Esophagus squamous epithelium (tissue), 5 donors: Measurements from ENCODE around the gene ACIN1. TPM values are rescaled to one million over a fixed set of nuclear protein-coding genes. Genes with fewer than 3 reads are reported as not detected.
A peak's percentile ranks its signal among the peaks of the same experiment; 100 is the strongest.

Experiments used
- DNase-seq: peaks from one replicate; lab custom pipeline; 2025; lab: John Stamatoyannopoulos, UW
- H3K27ac ChIP-seq, 4 donors: fragments of 200-600 bp; sonication (generic); one replicate each; pipeline ENCODE4 v1.5.1; 2016 to 2019; ENCODE audit warnings: mild to moderate bottlenecking in 1 of 4
- H3K27me3 ChIP-seq, 4 donors: fragments of 200-600 bp; sonication (generic); 1 replicate in 3 of 4; 2 replicates in 1 of 4; pipeline versions ENCODE4 v1.5.1 to v1.6.0; 2017 to 2021; ENCODE audit warnings: antibody characterized with exemption in 1 of 4
- H3K36me3 ChIP-seq, 3 donors: fragments of 200-600 bp; sonication (generic); one replicate each; pipeline ENCODE4 v1.5.1; 2016 to 2019
- H3K4me1 ChIP-seq, 3 donors: fragments of 200-600 bp; sonication (generic); one replicate each; pipeline ENCODE4 v1.5.1; 2017 to 2019
- H3K4me3 ChIP-seq, 4 donors: fragments of 200-600 bp; sonication (generic); 1 replicate in 3 of 4; 2 replicates in 1 of 4; pipeline ENCODE4 v1.5.1; 2016 to 2019; ENCODE audit warnings: mild to moderate bottlenecking in 2 of 4, moderate library complexity in 1 of 4
- H3K9me3 ChIP-seq, 3 donors: fragments of 200-600 bp; sonication (generic); one replicate each; pipeline ENCODE4 v1.5.1; 2016 to 2019
- POLR2A ChIP-seq, 4 donors: fragments of 450-650 bp; IDR thresholded peaks; one replicate each; pipeline ENCODE4 v1.6.1; 2017; ENCODE audit warnings: antibody characterized with exemption in 4 of 4, mild to moderate bottlenecking in 4 of 4, moderate library complexity in 3 of 4
- WGBS, 2 donors: methylation state at CpG; one replicate each; pipeline ENCODE4 v1.1.5; 2018; 5-methylcytosine and 5-hydroxymethylcytosine counted together
- intact Hi-C: fragments of 100-400 bp; cut with DNase I; formaldehyde crosslinking; loops from one replicate; pipeline ENCODE4 v1.15.0; 2022
- total RNA-seq, 4 donors: library from RNA; depleted of rRNA; stranded (reverse); fragments of >200 nt; gene quantifications; one replicate each; pipeline ENCODE4 v1.1.0, GENCODE V29; 2016
- TF ChIP-seq, protein P1 (sequence below), 6 experiments: fragments of 450-650 bp in 4 of 6; fragments of 200-600 bp in 2 of 6; sonication (generic) in 2 of 6; IDR thresholded peaks; one replicate each; pipeline ENCODE4 v1.5.1; 2016 to 2019; ENCODE audit warnings: antibody characterized with exemption in 6 of 6, mild to moderate bottlenecking in 4 of 6, moderate library complexity in 4 of 6
- donor health status: DM: yes; HTN: yes; CAD: no.

Gene ACIN1
- total RNA-seq, 4 donors from 2014 or later: 51.4 to 107 (median 83.0) TPM

DNA sequence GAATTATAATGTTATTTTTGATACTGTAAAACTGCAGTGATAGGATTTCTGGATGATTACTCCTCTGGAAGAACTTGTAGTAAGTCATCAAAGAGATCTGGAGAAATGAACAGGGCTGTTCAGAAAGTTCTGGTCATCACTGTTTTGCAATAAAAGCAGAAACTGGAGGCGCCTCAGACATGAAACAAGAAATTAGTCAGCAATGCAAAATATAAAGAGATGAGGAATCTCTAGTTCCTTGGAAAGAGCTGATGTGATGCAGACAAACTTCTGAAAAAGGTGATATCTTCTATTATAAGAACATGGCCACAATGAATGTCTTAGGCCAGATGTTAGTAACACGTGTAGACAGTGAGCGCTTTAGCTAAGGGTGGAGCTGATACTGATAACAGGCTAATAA is 9.5 kb downstream of the ACIN1 start:
- intact Hi-C loops: no loop called here
- Histone ChIP-seq H3K4me3 (no peak overlapping the region), H3K27ac (no peak overlapping the region), H3K27me3 (no peaks in the 10 kb centered on the region), H3K36me3 (peaks cover 23 to 100% (median 73%) of the 10 kb centered on the region in 3 donors), H3K9me3 (no peaks in the 10 kb centered on the region), H3K4me1 (peaks cover 0 to 8% (median 0%) of the 10 kb centered on the region in 3 donors)
- 70 to 71% methylated on average over 3 of the region's 3 CpGs for WGBS, 2 donors
- TF ChIP-seq, protein P1, sequence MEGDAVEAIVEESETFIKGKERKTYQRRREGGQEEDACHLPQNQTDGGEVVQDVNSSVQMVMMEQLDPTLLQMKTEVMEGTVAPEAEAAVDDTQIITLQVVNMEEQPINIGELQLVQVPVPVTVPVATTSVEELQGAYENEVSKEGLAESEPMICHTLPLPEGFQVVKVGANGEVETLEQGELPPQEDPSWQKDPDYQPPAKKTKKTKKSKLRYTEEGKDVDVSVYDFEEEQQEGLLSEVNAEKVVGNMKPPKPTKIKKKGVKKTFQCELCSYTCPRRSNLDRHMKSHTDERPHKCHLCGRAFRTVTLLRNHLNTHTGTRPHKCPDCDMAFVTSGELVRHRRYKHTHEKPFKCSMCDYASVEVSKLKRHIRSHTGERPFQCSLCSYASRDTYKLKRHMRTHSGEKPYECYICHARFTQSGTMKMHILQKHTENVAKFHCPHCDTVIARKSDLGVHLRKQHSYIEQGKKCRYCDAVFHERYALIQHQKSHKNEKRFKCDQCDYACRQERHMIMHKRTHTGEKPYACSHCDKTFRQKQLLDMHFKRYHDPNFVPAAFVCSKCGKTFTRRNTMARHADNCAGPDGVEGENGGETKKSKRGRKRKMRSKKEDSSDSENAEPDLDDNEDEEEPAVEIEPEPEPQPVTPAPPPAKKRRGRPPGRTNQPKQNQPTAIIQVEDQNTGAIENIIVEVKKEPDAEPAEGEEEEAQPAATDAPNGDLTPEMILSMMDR (IDR thresholded peaks at IDR 0.05): no peak
- no peak for TF ChIP-seq POLR2A (IDR thresholded peaks at IDR 0.05)
- DNase-seq: no peak

DNA sequence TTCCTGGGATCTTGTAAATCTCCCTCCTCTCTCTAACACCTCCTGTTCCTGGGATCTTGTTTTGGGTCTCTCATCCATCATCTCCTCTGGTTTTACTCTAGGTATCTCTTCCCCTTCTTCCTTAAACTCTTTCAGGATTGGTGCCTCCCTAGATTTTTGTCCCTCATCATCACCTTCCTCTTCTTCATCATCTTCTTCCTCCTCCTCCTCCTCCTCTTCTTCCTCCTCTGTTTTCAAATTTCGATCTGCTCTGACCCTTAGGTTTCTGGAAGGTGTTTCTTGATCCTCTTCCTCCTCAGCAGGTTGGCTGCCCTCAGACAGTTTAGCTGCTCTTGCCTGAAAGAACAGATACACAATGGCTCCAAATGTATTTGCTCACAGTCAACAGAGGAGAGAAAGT is 14.5 kb downstream of the ACIN1 start:
- no peak for TF ChIP-seq POLR2A (IDR thresholded peaks at IDR 0.05)
- 67 to 81% methylated on average over 1 of the region's 1 CpG for WGBS, 2 donors
- no peak for DNase-seq
- Histone ChIP-seq H3K27me3 (no peaks in the 10 kb centered on the region), H3K27ac (peak overlapping the region in 1 of 4 donors; percentile 81), H3K9me3 (no peaks in the 10 kb centered on the region), H3K4me3 (no peak overlapping the region), H3K36me3 (peaks cover 18 to 100% (median 73%) of the 10 kb centered on the region in 3 donors), H3K4me1 (peaks cover 4 to 39% (median 17%) of the 10 kb centered on the region in 3 donors)
- intact Hi-C loops: no loop called here

DNA sequence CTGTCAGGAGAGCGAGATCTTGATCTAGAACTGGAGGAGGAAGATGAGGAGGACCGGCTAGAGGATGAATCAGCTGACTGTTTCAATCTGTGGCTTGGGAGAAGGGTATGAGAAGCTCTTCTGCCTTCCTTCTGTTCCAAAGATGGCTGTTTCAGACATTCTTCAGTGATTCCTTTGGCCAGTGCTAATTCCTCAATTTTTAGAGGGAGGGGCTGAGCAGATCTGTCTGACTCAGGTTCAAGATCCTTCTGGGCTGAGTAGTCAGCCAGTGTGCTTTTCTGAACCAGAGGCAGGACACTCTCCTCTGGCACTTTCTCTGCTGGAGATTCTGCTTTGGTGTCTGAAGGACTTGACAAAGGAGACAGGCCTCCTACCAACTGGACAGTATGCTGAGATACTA is 15.2 kb downstream of the ACIN1 start:
- WGBS, 2 donors: 89 to 100% methylated on average over 1 to 2 of the region's 2 CpGs
- Histone ChIP-seq H3K9me3 (no peaks in the 10 kb centered on the region), H3K4me1 (peaks cover 4 to 39% (median 17%) of the 10 kb centered on the region in 3 donors), H3K36me3 (peaks cover 17 to 100% (median 75%) of the 10 kb centered on the region in 3 donors), H3K4me3 (no peak overlapping the region), H3K27me3 (no peaks in the 10 kb centered on the region), H3K27ac (peak overlapping the region; percentile 17 to 81 (median 78))
- no peak for DNase-seq
- no peak for TF ChIP-seq POLR2A (IDR thresholded peaks at IDR 0.05)
- TF ChIP-seq, protein P1 (IDR thresholded peaks at IDR 0.05): no peak
- intact Hi-C loops: no loop called here

DNA sequence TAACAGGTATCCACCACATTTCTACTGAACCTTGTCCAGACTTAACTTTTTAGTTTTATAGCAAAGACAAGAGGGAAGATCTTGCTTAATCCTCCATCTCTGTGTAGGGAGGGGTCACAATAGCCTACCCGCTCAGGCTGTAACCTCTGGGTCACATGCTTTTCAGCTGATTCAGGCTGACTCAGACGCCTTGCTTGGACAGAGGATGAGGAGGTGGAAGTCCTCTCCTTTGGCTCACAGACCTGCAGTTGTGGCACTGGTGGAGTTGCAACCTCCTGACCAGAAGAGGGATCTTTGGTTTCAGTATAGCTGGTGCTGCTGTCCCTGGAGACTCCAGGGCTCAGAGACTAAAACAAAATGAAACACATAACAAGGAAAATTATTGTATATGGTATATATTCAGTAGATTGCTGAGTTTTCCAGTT is 16.2 kb downstream of the ACIN1 start:
- H3K4me1 ChIP-seq: peaks cover 4 to 39% (median 17%) of the 10 kb centered on the region in 3 donors
- intact Hi-C loops: no loop called here
- no peaks in the 10 kb centered on the region for H3K9me3 ChIP-seq
- peaks cover 17 to 100% (median 67%) of the 10 kb centered on the region in 3 donors for H3K36me3 ChIP-seq
- peak overlapping the region; percentile 17 to 81 (median 78) for H3K27ac ChIP-seq
- no peaks in the 10 kb centered on the region for H3K27me3 ChIP-seq
- TF ChIP-seq, protein P1 (IDR thresholded peaks at IDR 0.05): no peak
- TF ChIP-seq POLR2A (IDR thresholded peaks at IDR 0.05): no peak
- DNase-seq: no peak
- H3K4me3 ChIP-seq: no peak overlapping the region
- WGBS, 2 donors: 0 to 8% methylated on average over 2 of the region's 2 CpGs

DNA sequence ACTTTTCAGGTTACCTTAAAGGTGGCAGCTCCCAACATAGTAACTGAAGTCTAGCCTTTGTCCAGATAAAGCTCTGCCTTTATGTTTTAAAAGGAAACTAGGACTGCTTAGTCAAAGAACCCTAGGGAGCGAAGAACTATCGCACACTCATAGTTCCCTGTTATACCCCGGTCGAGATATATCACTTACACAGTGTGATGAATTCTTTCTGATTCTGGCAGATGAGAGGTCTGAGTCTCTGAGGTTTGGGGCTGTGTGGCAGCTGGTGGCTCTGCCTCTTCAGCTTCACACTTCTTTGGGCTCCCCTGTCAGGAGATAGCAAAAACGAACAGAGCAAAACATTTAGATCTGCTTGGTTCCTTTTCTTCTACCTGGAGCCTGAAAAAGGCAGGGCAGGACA is 17.0 kb downstream of the ACIN1 start:
- H3K4me3 ChIP-seq: no peak overlapping the region
- H3K4me1 ChIP-seq: peaks cover 4 to 43% (median 17%) of the 10 kb centered on the region in 3 donors
- no peak for DNase-seq
- H3K9me3 ChIP-seq: no peaks in the 10 kb centered on the region
- intact Hi-C loops: no loop called here
- TF ChIP-seq, protein P1 (IDR thresholded peaks at IDR 0.05): no peak
- no peak for TF ChIP-seq POLR2A (IDR thresholded peaks at IDR 0.05)
- no peaks in the 10 kb centered on the region for H3K27me3 ChIP-seq
- peak overlapping the region; percentile 17 to 81 (median 78) for H3K27ac ChIP-seq
- H3K36me3 ChIP-seq: peaks cover 20 to 100% (median 61%) of the 10 kb centered on the region in 3 donors
- 72 to 81% methylated on average over 5 of the region's 5 CpGs for WGBS, 2 donors
